HG03103 (cell line): Measurements from ENCODE around the gene FAM20C.

Experiments used
- ATAC-seq: cut with Tn5 transposase; IDR thresholded peaks from one replicate; pipeline ENCODE4 v1.9.1; 2021; ENCODE audit warnings: low read depth; ENCODE audit not compliant: unreplicated experiment

The FAM20C gene

GRCh38 chr7:158771-159170 lies 33.6 kb upstream of the FAM20C start:
- ATAC-seq, result no peak

GRCh38 chr7:159370-160270 lies 32.8 kb upstream of the FAM20C start:
- no peak for ATAC-seq

GRCh38 chr7:160958-161725 lies 31.2 kb upstream of the FAM20C start:
- no peak for ATAC-seq

GRCh38 chr7:162632-163297 lies 29.6 kb upstream of the FAM20C start:
- no peak for ATAC-seq

GRCh38 chr7:163298-163695 lies 29.1 kb upstream of the FAM20C start:
- ATAC-seq, result no peak

- no peak for ATAC-seq
These were observed 28.1 kb upstream of the FAM20C start for GRCh38 chr7:163971-164881.

GRCh38 chr7:164882-165660 lies 27.3 kb upstream of the FAM20C start:
- ATAC-seq, result no peak

- ATAC-seq, result no peak
These were observed 26.6 kb upstream of the FAM20C start for GRCh38 chr7:165661-166337.

GRCh38 chr7:166338-167060 lies 25.9 kb upstream of the FAM20C start:
- ATAC-seq, result no peak

- ATAC-seq, result no peak
These were observed 25.1 kb upstream of the FAM20C start for GRCh38 chr7:167090-167855.

- ATAC-seq, result no peak
These were observed 24.2 kb upstream of the FAM20C start for GRCh38 chr7:167976-168791.

GRCh38 chr7:169276-170172 lies 22.8 kb upstream of the FAM20C start:
- ATAC-seq, result no peak

GRCh38 chr7:170551-171363 lies 21.6 kb upstream of the FAM20C start:
- no peak for ATAC-seq

- ATAC-seq, result no peak
These were observed 20.9 kb upstream of the FAM20C start for GRCh38 chr7:171364-171904.
